OCI-LY7 (cell line): ENCODE results near the gene KCNQ2. TPM values are rescaled to one million over a fixed set of nuclear protein-coding genes. Genes with fewer than 3 reads are reported as not detected.

Experiments used
- BruUV-seq: library from RNA; stranded (reverse); fragments of 400-500 nt; replicated peaks from 2 replicates; lab custom pipeline; 2021; lab: Mats Ljungman, UMichigan
- CTCF ChIA-PET: fragments of 300-600 bp; sonication (Branson Sonifier 250); formaldehyde crosslinking; loops from one replicate; lab custom pipeline; 2022; ENCODE audit warnings: antibody characterized with exemption; ENCODE audit not compliant: unreplicated experiment; lab: Charles Lee
- POLR2A ChIA-PET: fragments of 300-600 bp; sonication (Branson Sonifier 250); formaldehyde crosslinking; loops from one replicate; lab custom pipeline; 2022; ENCODE audit warnings: antibody characterized with exemption; lab: Charles Lee
- DNase-seq: peaks from one replicate; pipeline ENCODE4 v3.0.0-alpha.2; 2015; ENCODE audit warnings: low spot score
- H2AFZ ChIP-seq: fragments of 200-600 bp; sonication (generic), shearing (Covaris generic); 2 replicates; pipeline ENCODE4 v1.6.1; 2014; ENCODE audit warnings: mild to moderate bottlenecking, antibody characterized with exemption, low read length, moderate library complexity
- H3K27ac ChIP-seq: fragments of 200-600 bp; sonication (generic); 2 replicates; pipeline ENCODE4 v1.5.1; 2014; ENCODE audit warnings: mixed run types, low read depth, mild to moderate bottlenecking, moderate library complexity, low read length, inconsistent platforms; ENCODE audit not compliant: poor library complexity, severe bottlenecking
- H3K36me3 ChIP-seq: fragments of 200-600 bp; sonication (generic); 2 replicates; pipeline ENCODE4 v1.6.1; 2014; ENCODE audit warnings: mild to moderate bottlenecking, antibody characterized with exemption, low read length, moderate library complexity, mixed read lengths; ENCODE audit not compliant: insufficient read depth
- H3K4me1 ChIP-seq: fragments of 200-600 bp; sonication (generic); 2 replicates; pipeline ENCODE4 v1.5.1; 2014; ENCODE audit warnings: mild to moderate bottlenecking, low read length; ENCODE audit not compliant: insufficient read depth, poor library complexity, severe bottlenecking
- H3K4me2 ChIP-seq: fragments of 200-600 bp; sonication (generic); 2 replicates; pipeline ENCODE4 v1.6.1; 2014; ENCODE audit warnings: mild to moderate bottlenecking, low read length
- H3K4me3 ChIP-seq: fragments of 200-600 bp; sonication (generic); 2 replicates; pipeline ENCODE4 v1.5.1; 2014; ENCODE audit warnings: mild to moderate bottlenecking, low read depth, low read length; ENCODE audit not compliant: poor library complexity, severe bottlenecking
- H3K79me2 ChIP-seq: fragments of 200-600 bp; sonication (generic); 2 replicates; pipeline ENCODE4 v1.6.1; 2016; ENCODE audit warnings: low read depth, mild to moderate bottlenecking, low read length, moderate library complexity, mixed read lengths; ENCODE audit not compliant: insufficient read depth
- H3K9me2 ChIP-seq: fragments of 200-600 bp; sonication (generic); 2 replicates; pipeline ENCODE4 v1.6.1; 2016; ENCODE audit warnings: mild to moderate bottlenecking, low read length, mixed read lengths; ENCODE audit not compliant: insufficient read depth
- H3K9me3 ChIP-seq: fragments of 200-600 bp; sonication (generic); 2 replicates; pipeline ENCODE4 v1.6.1; 2014; ENCODE audit warnings: mild to moderate bottlenecking, mixed run types, low read length, mixed read lengths
- H4K20me1 ChIP-seq: fragments of 200-600 bp; sonication (generic); 2 replicates; pipeline ENCODE4 v1.6.1; 2014; ENCODE audit warnings: mild to moderate bottlenecking, antibody characterized with exemption, low read length, moderate library complexity, mixed read lengths; ENCODE audit not compliant: insufficient read depth
- EZH2phosphoT487 ChIP-seq: fragments of 200-600 bp; sonication (generic); IDR thresholded peaks from 2 replicates; pipeline ENCODE4 v1.6.1; 2018; ENCODE audit warnings: low read depth, borderline replicate concordance, mild to moderate bottlenecking, mixed run types, antibody characterized with exemption, low read length, moderate library complexity, mixed read lengths
- intact Hi-C: fragments of 100-400 bp; cut with micrococcal nuclease; formaldehyde crosslinking; loops from one replicate; pipeline ENCODE4 v1.10.0; 2022; ENCODE audit not compliant: unreplicated experiment
- total RNA-seq, 2 experiments: library from RNA; depleted of rRNA in 1 of 2; stranded (reverse); fragments of >200 nt in 1 of 2; shearing (Covaris generic) in 1 of 2; gene quantifications; 2 replicates each; pipeline ENCODE4 v1.2.3, GENCODE V29; 2014 to 2022
- TF ChIP-seq, protein P1 (sequence below): fragments of 200-600 bp; sonication (generic); conservative IDR thresholded peaks from 2 replicates; pipeline ENCODE4 v1.5.1; 2014; ENCODE audit warnings: mild to moderate bottlenecking, antibody characterized with exemption, low read length, moderate library complexity, mixed read lengths

The KCNQ2 gene
- total RNA-seq, 2 experiments from 2014 or later = not detected

GRCh38 chr20:63497946-63498935 lies 25.8 kb upstream of the KCNQ2 start:
- H2AFZ ChIP-seq = no peak overlapping the region
- H4K20me1 ChIP-seq = no peaks in the 10 kb centered on the region
- no peaks in the 10 kb centered on the region for H3K9me3 ChIP-seq
- TF ChIP-seq EZH2phosphoT487 = no peak
- TF ChIP-seq, protein P1, sequence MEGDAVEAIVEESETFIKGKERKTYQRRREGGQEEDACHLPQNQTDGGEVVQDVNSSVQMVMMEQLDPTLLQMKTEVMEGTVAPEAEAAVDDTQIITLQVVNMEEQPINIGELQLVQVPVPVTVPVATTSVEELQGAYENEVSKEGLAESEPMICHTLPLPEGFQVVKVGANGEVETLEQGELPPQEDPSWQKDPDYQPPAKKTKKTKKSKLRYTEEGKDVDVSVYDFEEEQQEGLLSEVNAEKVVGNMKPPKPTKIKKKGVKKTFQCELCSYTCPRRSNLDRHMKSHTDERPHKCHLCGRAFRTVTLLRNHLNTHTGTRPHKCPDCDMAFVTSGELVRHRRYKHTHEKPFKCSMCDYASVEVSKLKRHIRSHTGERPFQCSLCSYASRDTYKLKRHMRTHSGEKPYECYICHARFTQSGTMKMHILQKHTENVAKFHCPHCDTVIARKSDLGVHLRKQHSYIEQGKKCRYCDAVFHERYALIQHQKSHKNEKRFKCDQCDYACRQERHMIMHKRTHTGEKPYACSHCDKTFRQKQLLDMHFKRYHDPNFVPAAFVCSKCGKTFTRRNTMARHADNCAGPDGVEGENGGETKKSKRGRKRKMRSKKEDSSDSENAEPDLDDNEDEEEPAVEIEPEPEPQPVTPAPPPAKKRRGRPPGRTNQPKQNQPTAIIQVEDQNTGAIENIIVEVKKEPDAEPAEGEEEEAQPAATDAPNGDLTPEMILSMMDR = no peak
- POLR2A ChIA-PET = no interaction called here
- intact Hi-C loops = loop anchor here (2.0 kb wide), 1 partner anchor 23 kb away; the partner anchor contains the start of gene PPDPF
- CTCF ChIA-PET = no interaction called here
- no peaks in the 10 kb centered on the region for H3K79me2 ChIP-seq
- BruUV-seq = no TSS peak
- no peak for DNase-seq
- H3K36me3 ChIP-seq = no peaks in the 10 kb centered on the region
- H3K27ac ChIP-seq = no peak overlapping the region
- H3K9me2 ChIP-seq = no peaks in the 10 kb centered on the region
- H3K4me1 ChIP-seq = peaks cover 14% of the 10 kb centered on the region
- no peak overlapping the region for H3K4me2 ChIP-seq
- H3K4me3 ChIP-seq = no peak overlapping the region

DNA sequence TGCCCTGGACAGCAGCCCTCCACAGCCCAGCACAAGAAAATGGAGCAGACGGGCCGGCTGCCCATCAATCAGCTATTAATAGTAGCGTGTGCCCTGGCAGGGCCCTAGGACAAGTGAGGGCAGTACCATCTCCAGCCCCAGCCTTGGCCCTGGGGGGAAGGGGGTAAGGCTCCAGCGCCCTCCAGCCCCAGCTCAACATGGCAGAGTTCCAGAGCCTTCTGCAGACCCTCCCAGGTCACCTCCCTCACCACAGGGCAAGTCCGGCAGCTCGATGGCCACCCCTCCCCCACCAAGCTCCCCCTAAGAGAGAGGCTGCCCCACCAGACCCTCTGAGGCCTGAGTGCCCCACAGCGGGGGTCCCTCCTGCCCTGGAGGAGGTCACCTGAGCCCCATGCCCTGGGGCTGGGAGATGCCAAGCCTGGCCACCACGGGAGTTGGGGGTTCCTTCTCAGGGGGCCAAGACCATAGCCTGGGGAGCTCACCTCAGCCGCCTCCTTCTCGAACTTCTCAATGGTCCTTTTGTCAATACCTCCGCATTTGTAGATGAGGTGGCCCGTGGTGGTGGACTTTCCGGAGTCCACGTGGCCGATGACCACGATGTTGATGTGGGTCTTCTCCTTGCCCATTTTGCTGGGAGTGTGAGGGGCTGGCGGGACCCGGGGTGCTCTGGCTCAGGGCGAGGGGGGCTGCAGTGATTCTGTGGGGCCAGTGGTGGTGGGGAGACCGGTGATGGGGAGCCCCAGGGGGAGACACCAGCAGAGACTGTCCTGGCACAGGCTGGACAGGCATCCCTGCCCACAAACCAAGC lies 24.9 kb upstream of the KCNQ2 start:
- Histone ChIP-seq H3K27ac (no peak overlapping the region), H3K4me1 (peaks cover 10% of the 10 kb centered on the region), H3K79me2 (no peaks in the 10 kb centered on the region), H3K36me3 (no peaks in the 10 kb centered on the region), H4K20me1 (no peaks in the 10 kb centered on the region), H2AFZ (no peak overlapping the region), H3K9me2 (no peaks in the 10 kb centered on the region), H3K4me2 (no peak overlapping the region), H3K4me3 (no peak overlapping the region), H3K9me3 (no peaks in the 10 kb centered on the region)
- no TSS peak for BruUV-seq
- TF ChIP-seq, protein P1 = no peak
- no peak for TF ChIP-seq EZH2phosphoT487
- CTCF ChIA-PET = interaction anchor here (1.1 kb wide), 1 partner anchor 72 kb away, joined by 16 read pairs; no protein-coding TSS in a partner anchor
- intact Hi-C loops = loop anchor here (2.0 kb wide), 1 partner anchor 23 kb away; the partner anchor contains the start of gene PPDPF
- DNase-seq = no peak
- POLR2A ChIA-PET = no interaction called here
